ENCODE data around the gene USB1. TPM values are rescaled to one million over a fixed set of nuclear protein-coding genes. Genes with fewer than 3 reads are reported as not detected.

Gene USB1
- total RNA-seq, 4 donors from 2014 or later = 31.4 to 79.0 (median 60.0) TPM

GRCh38 chr16:57993897-57994296, 7.3 kb upstream of the USB1 start:
- intact Hi-C loops (cut with DNase I) = loop anchor here (10.0 kb wide), 1 partner anchor 189 kb away; the partner anchor contains the start of gene KIFC3

GRCh38 chr16:57994361-57994760, 6.8 kb upstream of the USB1 start:
- intact Hi-C loops (cut with DNase I) = loop anchor here (10.0 kb wide), 1 partner anchor 190 kb away; the partner anchor contains the start of gene KIFC3
- Histone ChIP-seq H3K36me3 (peaks cover 8 to 10% of the 10 kb centered on the region in 2 donors), H3K27ac (peak overlapping the region; percentile 90 to 95 (median 91)), H3K4me3 (replicated peaks in 1 of 3) (no peak overlapping the region), H3K4me1 (peaks cover 69 to 86% of the 10 kb centered on the region in 2 donors), H3K9me3 (no peaks in the 10 kb centered on the region), H3K27me3 (no peaks in the 10 kb centered on the region)
- TF ChIP-seq POLR2A (IDR thresholded peaks at IDR 0.05) (no peak), CTCF (IDR thresholded peaks at IDR 0.05) (no peak)
- 81 to 89% methylated on average over 4 of the region's 4 CpGs for WGBS, 2 donors
- DNase-seq = no peak

More at GRCh38 chr16:57993897-57994296, 7.3 kb upstream of the USB1 start:
- 75 to 87% methylated on average over 5 of the region's 5 CpGs for WGBS, 2 donors
- TF ChIP-seq CTCF (IDR thresholded peaks at IDR 0.05) = no peak
- no peak for TF ChIP-seq POLR2A (IDR thresholded peaks at IDR 0.05)
- H3K9me3 ChIP-seq = no peaks in the 10 kb centered on the region
- peak overlapping the region; percentile 90 to 95 (median 91) for H3K27ac ChIP-seq
- H3K27me3 ChIP-seq = no peaks in the 10 kb centered on the region
- peaks cover 8 to 10% of the 10 kb centered on the region in 2 donors for H3K36me3 ChIP-seq
- H3K4me3 ChIP-seq (replicated peaks in 1 of 3) = no peak overlapping the region
- DNase-seq = no peak
- peaks cover 65 to 83% of the 10 kb centered on the region in 2 donors for H3K4me1 ChIP-seq

- Histone ChIP-seq H3K36me3 (peaks cover 8 to 10% of the 10 kb centered on the region in 2 donors), H3K27me3 (no peaks in the 10 kb centered on the region), H3K4me1 (peaks cover 70 to 86% of the 10 kb centered on the region in 2 donors), H3K4me3 (replicated peaks in 1 of 3) (no peak overlapping the region), H3K9me3 (no peaks in the 10 kb centered on the region), H3K27ac (peak overlapping the region; percentile 90 to 95 (median 91))
- TF ChIP-seq CTCF (IDR thresholded peaks at IDR 0.05) (peak in 3 of 6 experiments; percentile 14 to 28 (median 22)), POLR2A (IDR thresholded peaks at IDR 0.05) (no peak)
- peak; percentile 58 to 59 for DNase-seq
- intact Hi-C loops (cut with DNase I) = loop anchor here (10.0 kb wide), 1 partner anchor 190 kb away; the partner anchor contains the start of gene KIFC3
- 34 to 43% methylated on average over 4 of the region's 4 CpGs for WGBS, 2 donors
Measured at GRCh38 chr16:57994778-57995177, 6.4 kb upstream of the USB1 start.

GRCh38 chr16:57995721-57996405, 5.3 kb upstream of the USB1 start:
- Histone ChIP-seq H3K4me1 (peaks cover 69 to 83% of the 10 kb centered on the region in 2 donors), H3K27ac (peak overlapping the region; percentile 90 to 95 (median 91)), H3K4me3 (replicated peaks in 1 of 3) (no peak overlapping the region), H3K27me3 (no peaks in the 10 kb centered on the region), H3K9me3 (no peaks in the 10 kb centered on the region), H3K36me3 (peaks cover 8 to 10% of the 10 kb centered on the region in 2 donors)
- no peak for TF ChIP-seq POLR2A (IDR thresholded peaks at IDR 0.05)
- TF ChIP-seq CTCF (IDR thresholded peaks at IDR 0.05) = no peak
- peak; percentile 91 to 93 for DNase-seq
- intact Hi-C loops (cut with DNase I) = loop anchor here (10.0 kb wide), 1 partner anchor 191 kb away; the partner anchor contains the start of gene KIFC3
- 68 to 74% methylated on average over 12 to 15 of the region's 18 CpGs for WGBS, 2 donors

Measured in thyroid gland (tissue), 4 donors.